Skeletal muscle cell (primary cell): ENCODE measurements around the gene CALU.

Experiments used
- DNase-seq: peaks from one replicate; pipeline ENCODE4 v3.0.0-alpha.2; 2010; ENCODE audit warnings: low read depth
- H3K4me3 ChIP-seq: 2 replicates; pipeline ENCODE4 v1.5.1; 2011; ENCODE audit warnings: low read depth, mild to moderate bottlenecking, control low read depth, low read length, moderate library complexity

CALU gene

DNA sequence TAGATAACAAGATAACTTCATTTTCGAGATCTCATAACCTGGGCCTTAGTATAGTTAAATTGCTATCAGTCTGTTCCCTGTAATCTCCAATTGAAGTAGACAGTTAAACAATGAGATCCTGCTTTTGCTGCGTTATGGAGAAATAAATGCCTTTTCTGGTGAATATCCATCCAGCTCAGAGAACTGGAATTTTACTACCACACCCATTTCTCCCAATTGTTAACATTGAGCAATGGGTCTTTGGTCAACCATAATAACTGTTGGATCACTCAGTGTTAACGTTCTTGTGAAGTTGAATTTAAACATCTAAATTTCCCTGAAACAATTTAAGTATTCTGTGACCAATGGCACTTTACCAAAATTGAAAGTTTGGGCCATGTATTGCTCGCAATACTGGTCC is 3.0 kb downstream of the CALU start:
- H3K4me3 ChIP-seq = no peak overlapping the region

GRCh38 chr7:128743112-128743772 is 4.1 kb downstream of the CALU start:
- no peak overlapping the region for H3K4me3 ChIP-seq
- DNase-seq = no peak

More for the DNA sequence above, 3.0 kb downstream of the CALU start:
- peak; percentile 36 for DNase-seq

DNA sequence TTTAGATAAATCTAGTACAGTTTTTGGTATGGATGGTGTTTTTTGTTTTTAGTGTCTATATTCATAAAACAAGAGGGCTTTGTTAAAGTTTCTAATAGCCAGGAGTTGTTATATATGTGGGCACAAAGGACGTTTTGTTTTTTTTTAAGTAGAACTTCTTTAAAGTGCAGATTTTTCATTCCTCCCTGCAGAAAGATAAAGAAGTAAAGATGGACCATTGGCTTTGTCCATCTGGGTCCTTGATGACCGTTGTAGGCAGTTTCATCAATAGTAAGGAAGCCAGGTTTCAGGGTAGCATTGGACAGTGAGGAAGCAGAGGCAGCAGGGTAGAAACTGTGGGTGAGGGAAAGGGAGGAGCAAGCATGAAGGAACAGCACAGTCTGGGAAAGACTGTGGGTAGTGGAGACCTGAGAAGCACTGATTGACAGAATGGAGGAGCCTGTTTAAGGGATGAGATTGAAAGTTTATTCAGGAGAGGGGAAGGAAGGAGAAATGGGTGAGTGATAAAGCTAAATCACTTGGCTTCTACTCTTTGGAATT is 5.3 kb downstream of the CALU start:
- DNase-seq = no peak
- H3K4me3 ChIP-seq = no peak overlapping the region

- DNase-seq = no peak
- no peak overlapping the region for H3K4me3 ChIP-seq
These were observed 6.5 kb downstream of the CALU start for GRCh38 chr7:128745706-128746105.

- DNase-seq = no peak
- H3K4me3 ChIP-seq = no peak overlapping the region
These were observed 8.3 kb downstream of the CALU start for GRCh38 chr7:128747327-128748079.

DNA sequence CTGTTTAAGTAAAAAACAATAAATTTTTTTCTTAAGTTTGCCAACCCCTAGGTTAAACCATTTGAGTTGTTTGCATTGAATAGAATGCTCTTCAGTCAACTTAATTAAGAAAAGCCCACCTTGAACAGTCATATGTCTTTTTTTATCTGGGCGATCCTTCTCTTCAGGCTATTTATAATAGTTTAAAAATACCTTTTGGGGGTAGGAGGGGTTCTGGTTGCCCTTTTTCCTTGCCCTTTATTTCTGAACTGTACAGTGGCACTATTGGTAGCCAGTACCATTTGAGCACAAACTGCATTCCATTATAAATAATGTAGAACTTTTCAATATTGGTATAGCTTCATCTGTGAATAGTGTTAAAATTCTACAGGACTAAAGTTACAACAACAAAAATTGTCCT is 13.1 kb downstream of the CALU start:
- no peak overlapping the region for H3K4me3 ChIP-seq
- DNase-seq = no peak

GRCh38 chr7:128755075-128755818 is 16.1 kb downstream of the CALU start:
- DNase-seq = no peak
- H3K4me3 ChIP-seq = no peak overlapping the region

GRCh38 chr7:128755819-128756476 is 16.8 kb downstream of the CALU start:
- no peak overlapping the region for H3K4me3 ChIP-seq
- peak; percentile 88 for DNase-seq

- H3K4me3 ChIP-seq = no peak overlapping the region
- DNase-seq = no peak
These were observed 18.0 kb downstream of the CALU start for GRCh38 chr7:128757203-128757602.

- no peak for DNase-seq
- H3K4me3 ChIP-seq = no peak overlapping the region
These were observed 19.4 kb downstream of the CALU start for GRCh38 chr7:128758553-128758952.

DNA sequence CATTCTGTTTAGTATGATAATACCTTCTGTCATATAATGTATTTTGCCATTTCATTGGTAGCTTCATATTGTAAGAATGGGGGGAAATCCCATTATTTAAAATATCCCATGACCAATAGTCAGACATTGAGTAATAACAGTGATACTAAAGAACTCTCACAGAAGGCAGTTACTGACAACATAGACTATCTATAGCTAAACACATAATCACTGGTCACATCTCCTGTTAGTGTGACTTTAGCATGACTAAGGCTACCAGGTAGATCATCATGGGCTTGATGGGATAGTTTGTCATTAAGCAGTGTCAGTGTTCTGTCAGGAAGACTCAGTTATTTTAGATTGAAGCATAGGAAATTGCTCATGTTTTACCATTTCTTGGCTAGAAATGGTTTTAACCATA is 20.1 kb downstream of the CALU start:
- no peak overlapping the region for H3K4me3 ChIP-seq
- DNase-seq = no peak

- no peak overlapping the region for H3K4me3 ChIP-seq
- DNase-seq = no peak
These were observed 24.4 kb downstream of the CALU start for GRCh38 chr7:128763541-128763940.

GRCh38 chr7:128767475-128768110 is 28.4 kb downstream of the CALU start:
- H3K4me3 ChIP-seq = no peak overlapping the region
- no peak for DNase-seq

DNA sequence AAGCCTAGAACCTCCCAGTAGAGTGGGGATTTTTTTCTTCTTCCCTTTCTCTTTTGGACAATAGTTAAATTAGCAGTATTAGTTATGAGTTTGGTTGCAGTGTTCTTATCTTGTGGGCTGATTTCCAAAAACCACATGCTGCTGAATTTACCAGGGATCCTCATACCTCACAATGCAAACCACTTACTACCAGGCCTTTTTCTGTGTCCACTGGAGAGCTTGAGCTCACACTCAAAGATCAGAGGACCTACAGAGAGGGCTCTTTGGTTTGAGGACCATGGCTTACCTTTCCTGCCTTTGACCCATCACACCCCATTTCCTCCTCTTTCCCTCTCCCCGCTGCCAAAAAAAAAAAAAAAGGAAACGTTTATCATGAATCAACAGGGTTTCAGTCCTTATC is 31.1 kb downstream of the CALU start:
- no peak for DNase-seq
- H3K4me3 ChIP-seq = no peak overlapping the region

DNA sequence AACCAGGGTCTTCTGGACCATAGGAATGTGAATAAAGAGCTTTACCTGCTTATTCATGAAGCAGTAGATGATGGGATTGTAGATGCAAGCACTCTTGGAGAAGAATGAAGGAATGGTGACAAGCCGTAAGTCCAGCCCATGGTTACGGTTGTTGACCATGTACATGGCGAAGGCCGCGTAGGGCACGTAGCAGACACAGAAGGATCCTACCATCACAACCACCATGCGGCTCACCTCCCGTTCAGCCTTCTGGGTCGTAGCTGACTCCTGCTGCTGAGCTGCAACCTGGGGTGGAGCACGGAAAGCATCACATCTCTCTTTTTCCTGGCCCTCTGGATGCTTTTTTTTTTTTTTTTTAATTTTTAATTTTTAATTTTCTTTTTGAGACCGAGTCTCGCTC is 34.4 kb downstream of the CALU start:
- DNase-seq = no peak

DNA sequence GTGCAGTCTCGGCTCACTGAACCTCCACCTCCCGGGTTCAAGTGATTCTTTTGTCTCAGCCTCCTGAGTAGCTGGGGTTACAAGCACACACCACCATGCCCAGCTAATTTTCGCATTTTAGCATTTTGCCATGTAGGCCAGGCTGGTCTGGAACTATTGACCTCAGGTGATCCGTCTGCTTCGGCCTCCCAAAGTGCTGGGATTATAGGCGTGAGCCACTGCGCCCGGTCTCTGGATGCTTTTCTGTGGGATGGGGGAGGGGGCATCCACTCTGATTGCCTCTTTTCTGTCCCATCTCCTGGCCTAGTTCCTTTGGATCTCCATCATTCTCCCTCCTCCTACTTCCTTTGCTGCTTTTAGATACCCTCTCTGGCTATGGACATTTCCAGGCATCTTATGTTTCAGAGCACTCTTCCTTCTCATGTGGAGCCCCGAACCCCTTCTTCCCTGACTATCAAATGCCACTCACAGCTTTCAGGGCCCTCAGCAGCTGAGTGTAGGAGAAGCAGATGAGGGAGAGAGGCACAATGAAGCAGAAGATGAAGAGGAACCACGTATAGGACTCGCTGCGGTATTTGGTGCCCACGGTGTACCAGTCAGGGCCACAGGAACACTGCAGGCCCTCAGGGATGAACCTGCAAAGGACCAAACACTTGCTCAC is 35.0 kb downstream of the CALU start:
- no peak overlapping the region for H3K4me3 ChIP-seq
- DNase-seq = no peak

More for the DNA sequence above, 34.4 kb downstream of the CALU start:
- H3K4me3 ChIP-seq = no peak overlapping the region

DNA sequence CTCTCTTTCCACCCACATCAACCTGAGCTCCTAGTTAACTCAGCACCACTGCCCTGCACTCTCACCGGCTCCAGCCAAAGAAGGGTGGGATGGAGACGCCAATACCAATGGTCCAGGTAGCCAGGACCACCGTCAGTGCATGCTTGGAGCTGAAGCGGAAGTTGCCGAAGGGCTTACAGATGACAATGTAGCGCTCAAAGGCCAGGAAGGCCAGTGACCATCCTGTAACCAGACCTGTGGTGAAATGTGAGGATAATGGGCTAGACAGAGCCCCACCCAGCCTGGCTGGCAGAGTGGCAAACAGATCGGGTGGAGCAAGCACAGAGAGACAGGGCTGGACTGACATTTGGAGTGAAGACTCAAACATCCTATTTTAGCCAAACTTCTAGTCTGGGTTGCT is 35.8 kb downstream of the CALU start:
- no peak overlapping the region for H3K4me3 ChIP-seq
- DNase-seq = no peak

DNA sequence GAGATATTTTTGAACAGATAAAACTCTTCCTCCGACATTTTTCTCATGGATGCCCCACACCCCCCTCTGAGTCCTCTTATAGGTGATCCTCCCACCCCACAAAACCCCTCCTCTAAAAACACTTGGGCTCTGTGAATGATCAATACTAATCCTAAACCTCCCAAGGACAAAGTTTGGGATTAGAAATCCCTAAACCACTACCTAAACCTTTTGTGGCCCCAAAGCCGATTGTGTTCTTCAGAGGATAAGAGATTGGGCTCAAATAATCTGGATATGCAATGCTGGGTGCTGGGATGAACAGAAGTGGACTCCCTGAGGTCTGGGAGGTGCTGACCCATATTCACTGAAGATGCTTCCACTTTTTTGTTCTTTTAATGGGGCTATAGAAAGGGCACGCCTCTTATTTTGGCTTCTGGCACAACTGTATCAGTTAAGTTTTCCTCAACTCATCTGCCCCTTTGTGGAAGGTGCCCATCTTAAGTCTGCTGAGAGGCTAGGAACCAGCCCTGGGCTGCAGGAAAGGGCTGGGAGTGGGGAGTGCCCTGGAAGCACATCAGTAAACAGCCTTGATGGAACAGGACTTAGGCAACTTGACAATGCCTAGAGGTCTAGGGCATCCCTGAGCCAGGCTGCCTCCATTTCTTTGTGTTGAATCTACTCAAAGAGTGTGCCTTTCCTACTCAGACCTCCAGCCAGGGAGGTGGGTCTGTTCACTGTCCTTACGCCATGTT is 36.8 kb downstream of the CALU start, which contains the start of gene OPN1SW:
Gene OPN1SW (minus strand): TSS at position 51 of the 731 bp plus-strand sequence. CDS start 13 bp downstream, at position 38.
- H3K4me3 ChIP-seq = no peak within 1 kb of the TSS

More for the DNA sequence above, 36.8 kb downstream of the CALU start, which contains the start of gene OPN1SW:
- no peak for DNase-seq
